PC-9 (cell line): Measurements from ENCODE around the gene JDP2. TPM values are rescaled to one million over a fixed set of nuclear protein-coding genes. Genes with fewer than 3 reads are reported as not detected.

Experiments
- BruUV-seq: library from RNA; stranded (reverse); fragments of 400-500 nt; replicated peaks from 2 replicates; lab custom pipeline; 2021; lab: Mats Ljungman, UMichigan
- CTCF ChIA-PET: fragments of 300-600 bp; sonication (Branson Sonifier 250); formaldehyde crosslinking; loops from one replicate; lab custom pipeline; 2022; ENCODE audit warnings: antibody characterized with exemption; lab: Charles Lee
- POLR2A ChIA-PET: fragments of 300-600 bp; sonication (Branson Sonifier 250); formaldehyde crosslinking; loops from one replicate; lab custom pipeline; 2022; ENCODE audit warnings: antibody characterized with exemption; ENCODE audit not compliant: unreplicated experiment; lab: Charles Lee
- DNase-seq, 2 experiments: peaks; one replicate each; pipeline versions ENCODE4 v3.0.0 to v3.0.0-alpha.2; 2015 to 2022; ENCODE audit warnings: mixed read lengths in 1 of 2
- H2AFZ ChIP-seq: fragments of 200-600 bp; sonication (generic); 2 replicates; pipeline ENCODE4 v1.8.1; 2017; ENCODE audit warnings: antibody characterized with exemption
- H3F3A ChIP-seq: fragments of 200-600 bp; sonication (generic); 2 replicates; pipeline ENCODE4 v1.8.1; 2017; ENCODE audit warnings: antibody characterized with exemption, mild to moderate bottlenecking, low read depth; ENCODE audit not compliant: insufficient read depth
- H3K27ac ChIP-seq: fragments of 200-600 bp; sonication (generic); 2 replicates; pipeline ENCODE4 v1.6.1; 2016; ENCODE audit warnings: mixed run types
- H3K27me3 ChIP-seq: fragments of 200-600 bp; sonication (generic); 2 replicates; pipeline ENCODE4 v1.6.1; 2016; ENCODE audit warnings: low read depth, mixed run types; ENCODE audit not compliant: insufficient read depth
- H3K36me3 ChIP-seq: fragments of 200-600 bp; sonication (generic); 2 replicates; pipeline ENCODE4 v1.6.1; 2016; ENCODE audit warnings: low read depth, mixed run types
- H3K4me1 ChIP-seq: fragments of 200-600 bp; sonication (generic); replicated peaks from 2 replicates; pipeline ENCODE4 v1.6.1; 2016; ENCODE audit warnings: mixed run types; ENCODE audit not compliant: insufficient read depth
- H3K4me2 ChIP-seq: fragments of 200-600 bp; sonication (generic); 2 replicates; pipeline ENCODE4 v1.6.1; 2017; ENCODE audit warnings: mixed run types
- H3K4me3 ChIP-seq: fragments of 200-600 bp; sonication (generic); 2 replicates; pipeline ENCODE4 v1.6.1; 2016; ENCODE audit warnings: mixed run types
- H3K79me2 ChIP-seq: fragments of 200-600 bp; sonication (generic); 2 replicates; pipeline ENCODE4 v1.6.1; 2017; ENCODE audit warnings: low read depth, mixed run types
- H3K9me2 ChIP-seq: fragments of 200-600 bp; sonication (generic); 2 replicates; pipeline ENCODE4 v1.8.1; 2017; ENCODE audit warnings: mild to moderate bottlenecking; ENCODE audit not compliant: insufficient read depth
- H3K9me3 ChIP-seq: fragments of 200-600 bp; sonication (generic); 2 replicates; pipeline ENCODE4 v1.8.1; 2016; ENCODE audit warnings: low read depth; ENCODE audit not compliant: insufficient read depth
- H4K20me1 ChIP-seq: fragments of 200-600 bp; sonication (generic); 2 replicates; pipeline ENCODE4 v1.8.1; 2017; ENCODE audit not compliant: insufficient read depth
- EZH2 ChIP-seq: fragments of 200-600 bp; sonication (generic); IDR thresholded peaks from 2 replicates; pipeline ENCODE4 v1.8.0; 2017; ENCODE audit warnings: antibody characterized with exemption, low read depth
- intact Hi-C: fragments of 100-400 bp; cut with micrococcal nuclease; formaldehyde crosslinking; loops from one replicate; pipeline ENCODE4 v1.10.0; 2022; ENCODE audit not compliant: unreplicated experiment
- total RNA-seq: library from RNA; stranded (reverse); gene quantifications from 2 replicates; pipeline ENCODE4 v1.2.3, GENCODE V29; 2021
- TF ChIP-seq, protein P1 (sequence below): fragments of 200-600 bp; sonication (generic); conservative IDR thresholded peaks from 2 replicates; pipeline ENCODE4 v1.6.1; 2017; ENCODE audit warnings: mixed run types, antibody characterized with exemption, mild to moderate bottlenecking, moderate library complexity

The JDP2 gene
- total RNA-seq, 1 experiment from 2014 or later = 186 TPM

- intact Hi-C loops = no loop called here
- Histone ChIP-seq H3K4me2 (no peak overlapping the region), H3K36me3 (no peaks in the 10 kb centered on the region), H3K4me3 (no peak overlapping the region), H2AFZ (no peak overlapping the region), H4K20me1 (no peaks in the 10 kb centered on the region), H3K9me3 (peaks cover 9% of the 10 kb centered on the region; the same call in 1 of the 2 replicates), H3F3A (peaks cover 20% of the 10 kb centered on the region), H3K4me1 (peaks cover 20% of the 10 kb centered on the region), H3K9me2 (no peaks in the 10 kb centered on the region), H3K27me3 (no peaks in the 10 kb centered on the region), H3K79me2 (no peaks in the 10 kb centered on the region), H3K27ac (no peak overlapping the region)
- TF ChIP-seq, protein P1, sequence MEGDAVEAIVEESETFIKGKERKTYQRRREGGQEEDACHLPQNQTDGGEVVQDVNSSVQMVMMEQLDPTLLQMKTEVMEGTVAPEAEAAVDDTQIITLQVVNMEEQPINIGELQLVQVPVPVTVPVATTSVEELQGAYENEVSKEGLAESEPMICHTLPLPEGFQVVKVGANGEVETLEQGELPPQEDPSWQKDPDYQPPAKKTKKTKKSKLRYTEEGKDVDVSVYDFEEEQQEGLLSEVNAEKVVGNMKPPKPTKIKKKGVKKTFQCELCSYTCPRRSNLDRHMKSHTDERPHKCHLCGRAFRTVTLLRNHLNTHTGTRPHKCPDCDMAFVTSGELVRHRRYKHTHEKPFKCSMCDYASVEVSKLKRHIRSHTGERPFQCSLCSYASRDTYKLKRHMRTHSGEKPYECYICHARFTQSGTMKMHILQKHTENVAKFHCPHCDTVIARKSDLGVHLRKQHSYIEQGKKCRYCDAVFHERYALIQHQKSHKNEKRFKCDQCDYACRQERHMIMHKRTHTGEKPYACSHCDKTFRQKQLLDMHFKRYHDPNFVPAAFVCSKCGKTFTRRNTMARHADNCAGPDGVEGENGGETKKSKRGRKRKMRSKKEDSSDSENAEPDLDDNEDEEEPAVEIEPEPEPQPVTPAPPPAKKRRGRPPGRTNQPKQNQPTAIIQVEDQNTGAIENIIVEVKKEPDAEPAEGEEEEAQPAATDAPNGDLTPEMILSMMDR = no peak
- BruUV-seq = no TSS peak
- POLR2A ChIA-PET = interaction anchor here (0.5 to 0.6 kb wide), 2 partner anchors 27 to 145 kb away, joined by 3 to 4 read pairs; no protein-coding TSS in a partner anchor
- CTCF ChIA-PET = interaction anchor here (0.9 kb wide), 1 partner anchor 46 kb away, joined by 6 read pairs; no protein-coding TSS in a partner anchor
- DNase-seq = no peak
These were observed 87.8 kb downstream of the JDP2 start for GRCh38 chr14:75515629-75515996.

GRCh38 chr14:75518625-75519024, 90.8 kb downstream of the JDP2 start:
- Histone ChIP-seq H3F3A (peaks cover 37% of the 10 kb centered on the region), H3K4me1 (peaks cover 48% of the 10 kb centered on the region), H3K9me3 (no peaks in the 10 kb centered on the region), H3K4me3 (no peak overlapping the region), H2AFZ (no peak overlapping the region), H3K9me2 (no peaks in the 10 kb centered on the region), H3K27me3 (no peaks in the 10 kb centered on the region), H3K36me3 (no peaks in the 10 kb centered on the region), H3K27ac (no peak overlapping the region), H4K20me1 (no peaks in the 10 kb centered on the region), H3K79me2 (peaks cover 14% of the 10 kb centered on the region), H3K4me2 (no peak overlapping the region)
- no TSS peak for BruUV-seq
- ChIA-PET POLR2A (interaction anchor here (0.6 kb wide), 2 partner anchors 19 to 118 kb away, joined by 6 to 14 read pairs; no protein-coding TSS in a partner anchor), CTCF (interaction anchor here (0.6 to 1.5 kb wide), 5 partner anchors 27 to 507 kb away, joined by 3 to 6 read pairs (median 5); no protein-coding TSS in a partner anchor)
- intact Hi-C loops = no loop called here
- TF ChIP-seq, protein P1 = peak; percentile 64
- TF ChIP-seq EZH2 = no peak
- DNase-seq = no peak

GRCh38 chr14:75519394-75519793, 91.6 kb downstream of the JDP2 start:
- no TSS peak for BruUV-seq
- DNase-seq = no peak
- intact Hi-C loops = no loop called here
- Histone ChIP-seq H4K20me1 (no peaks in the 10 kb centered on the region), H3K9me3 (no peaks in the 10 kb centered on the region), H3K79me2 (peaks cover 21% of the 10 kb centered on the region), H3K9me2 (no peaks in the 10 kb centered on the region), H3K4me3 (no peak overlapping the region), H2AFZ (no peak overlapping the region), H3K36me3 (no peaks in the 10 kb centered on the region), H3K4me2 (peak overlapping the region; percentile 87), H3K27ac (peak overlapping the region; percentile 93), H3K4me1 (peaks cover 55% of the 10 kb centered on the region), H3F3A (peaks cover 37% of the 10 kb centered on the region), H3K27me3 (no peaks in the 10 kb centered on the region)
- TF ChIP-seq, protein P1 = no peak
- no peak for TF ChIP-seq EZH2
- POLR2A ChIA-PET = interaction anchor here (0.6 kb wide), 1 partner anchor 20 kb away, joined by 6 read pairs; no protein-coding TSS in a partner anchor
- CTCF ChIA-PET = interaction anchor here (0.5 to 1.5 kb wide), 5 partner anchors 27 to 210 kb away, joined by 3 to 6 read pairs (median 4); no protein-coding TSS in a partner anchor
